GM19238 (cell line): ENCODE results near the gene FAM136A.
"Not testable (repeated sequence)": the region's sequence is repeated elsewhere in the genome, so short reads cannot be mapped to it uniquely, and the experiment has no call there.

Experiments used
- DNase-seq: peaks from one replicate; pipeline ENCODE4 v3.0.0; 2011; ENCODE audit warnings: low spot score; ENCODE audit not compliant: insufficient read length

Gene FAM136A

DNA sequence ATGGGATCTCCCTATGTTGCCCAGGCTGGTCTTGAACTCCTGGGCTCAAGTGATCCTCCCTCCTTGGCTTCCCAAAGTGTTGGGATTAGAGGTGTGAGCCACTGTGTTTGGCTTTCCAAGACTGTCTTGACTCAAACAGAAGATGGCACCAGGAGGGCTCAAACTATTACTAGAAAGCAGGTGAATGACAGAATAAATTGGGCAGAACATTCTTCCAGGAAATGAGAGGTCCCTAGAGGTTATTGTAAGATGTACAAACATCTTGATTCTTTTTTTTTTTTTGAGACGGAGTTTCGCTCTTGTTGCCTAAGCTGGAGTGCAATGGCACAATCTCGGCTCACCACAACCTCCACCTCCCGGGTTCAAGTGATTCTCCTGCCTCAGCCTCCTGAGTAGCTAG is 4.0 kb downstream of the FAM136A start:
- DNase-seq: not testable (repeated sequence)

DNA sequence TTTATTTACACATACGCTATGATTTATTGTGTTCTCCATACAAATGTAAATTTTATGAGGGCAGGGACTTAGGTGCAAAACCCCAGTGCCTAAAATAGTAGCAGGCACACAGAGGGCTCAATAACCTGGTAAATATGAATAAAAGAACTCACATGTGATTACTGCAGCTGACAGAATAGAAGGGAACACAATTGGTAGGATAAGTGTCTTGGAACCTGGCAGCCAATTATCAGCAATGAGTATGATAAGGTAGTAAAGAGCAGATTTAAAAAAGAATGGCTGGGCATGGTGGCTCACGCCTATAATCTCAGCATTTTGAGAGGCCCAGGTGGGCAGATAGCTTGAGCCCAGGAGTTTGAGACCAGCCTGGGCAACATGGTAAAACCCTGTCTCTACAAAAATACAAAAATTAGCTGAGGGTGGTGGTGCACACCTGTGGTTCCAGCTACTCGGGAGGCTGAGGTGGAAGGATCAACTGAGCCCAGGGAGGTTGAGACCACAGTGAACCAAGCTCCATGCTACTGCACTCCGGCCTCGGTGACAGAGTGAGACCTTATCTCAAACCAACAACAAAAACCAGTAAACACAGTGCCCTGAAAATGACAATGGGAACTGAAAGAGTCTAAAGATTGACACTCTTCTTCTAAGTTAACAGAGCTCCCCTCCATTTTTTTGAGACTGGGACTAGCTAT is 18.2 kb downstream of the FAM136A start:
- no peak for DNase-seq

DNA sequence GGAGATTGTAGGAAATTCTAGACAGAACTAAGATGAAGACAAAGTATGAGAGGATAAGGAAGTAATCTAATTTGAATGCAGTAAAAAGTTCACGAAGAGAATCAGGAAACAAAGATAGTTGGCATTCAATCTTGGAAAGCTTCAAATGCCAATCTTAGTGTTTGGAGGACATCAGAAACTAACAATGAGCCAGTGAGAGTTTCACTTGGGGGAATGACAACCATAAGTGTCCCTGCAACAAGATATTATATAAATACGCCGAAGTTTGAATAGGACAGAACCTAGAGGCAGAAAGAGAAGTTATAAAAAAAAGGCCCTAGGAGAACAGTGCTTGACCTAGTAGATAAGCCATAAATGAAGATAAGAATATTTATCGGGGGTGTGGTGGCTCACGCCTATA is 19.4 kb downstream of the FAM136A start:
- no peak for DNase-seq

DNA sequence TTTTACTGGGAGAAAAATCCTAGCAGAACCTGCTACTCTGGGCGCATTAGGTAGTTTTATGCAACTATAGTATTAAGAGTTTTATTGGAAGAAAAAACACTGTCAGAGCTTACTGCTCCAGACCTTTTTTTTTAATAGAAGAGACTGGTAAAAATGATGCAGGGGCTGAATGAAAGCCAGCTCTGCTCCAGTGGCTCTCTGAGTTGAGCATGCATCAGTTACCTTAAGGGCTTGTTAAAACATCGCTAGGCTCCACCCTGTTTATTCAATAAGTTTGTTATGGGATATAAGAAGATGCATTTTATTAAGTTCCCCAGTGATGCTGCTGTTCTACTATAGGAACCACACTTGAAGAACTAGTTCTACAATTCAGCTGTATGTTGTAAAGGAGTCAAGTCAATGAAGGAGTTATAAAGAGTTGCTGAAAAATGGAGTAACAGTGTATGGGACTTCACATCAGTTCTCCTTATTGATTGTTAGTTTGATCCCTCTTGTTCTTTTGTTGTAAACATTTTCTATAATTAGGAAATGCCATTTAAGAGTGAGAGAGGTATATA is 21.5 kb downstream of the FAM136A start:
- DNase-seq: no peak

DNA sequence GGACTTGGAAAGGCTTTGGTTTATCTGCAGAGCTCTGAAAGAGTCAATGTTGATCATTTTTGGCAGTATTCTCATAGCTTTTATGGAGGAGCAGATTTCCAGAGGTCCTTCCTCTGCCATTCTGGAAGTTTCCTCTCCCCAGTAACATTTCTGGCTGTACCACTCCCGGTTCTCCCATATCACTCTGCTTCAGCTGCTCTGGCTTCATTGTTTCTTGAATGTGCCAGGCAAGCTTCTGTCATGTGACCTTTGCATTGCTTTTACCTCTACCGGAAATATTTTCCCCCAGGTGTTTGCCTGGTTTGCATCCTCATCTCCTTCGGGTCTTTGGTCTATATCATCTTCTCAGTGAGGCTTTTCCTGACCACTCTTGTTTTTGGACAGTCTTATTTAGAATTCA is 31.5 kb downstream of the FAM136A start:
- no peak for DNase-seq

DNA sequence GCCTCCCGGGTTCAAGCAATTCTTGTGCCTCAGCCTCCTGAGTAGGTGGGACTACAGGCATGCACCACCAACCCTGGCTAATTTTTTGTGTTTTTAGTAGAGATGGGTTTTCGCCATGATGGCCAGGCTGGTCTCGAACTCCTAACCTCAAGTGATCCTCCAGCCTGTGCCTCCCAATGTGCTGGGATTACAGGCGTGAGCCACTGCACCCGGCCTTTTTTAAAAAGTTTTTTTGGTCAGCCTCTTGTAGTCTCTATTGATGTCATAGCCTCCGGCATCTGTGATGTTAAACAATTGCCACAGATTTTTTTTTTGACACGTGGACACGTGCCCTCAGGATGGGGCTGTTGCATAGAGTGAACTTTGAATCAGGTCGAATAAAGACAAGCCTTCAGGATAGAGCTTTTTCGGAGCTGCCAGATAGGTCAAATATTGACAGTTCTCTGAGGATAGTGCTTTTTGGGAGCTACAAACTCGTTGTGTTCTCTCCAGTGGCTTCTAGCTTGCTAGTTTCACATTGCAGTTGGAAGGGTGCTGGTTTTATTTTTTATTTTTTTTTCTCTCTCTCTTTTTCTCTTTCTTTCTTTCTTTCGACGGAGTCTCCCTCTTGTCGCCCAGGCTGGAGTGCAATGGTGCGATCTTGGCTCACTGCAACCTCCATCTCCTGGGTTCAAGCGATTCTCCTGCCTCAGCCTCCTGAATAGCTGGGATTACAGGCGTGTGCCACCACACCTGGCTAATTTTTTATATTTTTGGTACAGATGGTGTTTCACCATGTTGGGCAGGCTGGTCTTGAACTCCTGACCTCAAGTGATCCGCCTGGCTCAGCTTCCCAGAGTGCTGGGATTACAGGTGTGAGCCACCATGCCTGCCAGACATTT is 32.2 kb downstream of the FAM136A start:
- not testable (repeated sequence) for DNase-seq

DNA sequence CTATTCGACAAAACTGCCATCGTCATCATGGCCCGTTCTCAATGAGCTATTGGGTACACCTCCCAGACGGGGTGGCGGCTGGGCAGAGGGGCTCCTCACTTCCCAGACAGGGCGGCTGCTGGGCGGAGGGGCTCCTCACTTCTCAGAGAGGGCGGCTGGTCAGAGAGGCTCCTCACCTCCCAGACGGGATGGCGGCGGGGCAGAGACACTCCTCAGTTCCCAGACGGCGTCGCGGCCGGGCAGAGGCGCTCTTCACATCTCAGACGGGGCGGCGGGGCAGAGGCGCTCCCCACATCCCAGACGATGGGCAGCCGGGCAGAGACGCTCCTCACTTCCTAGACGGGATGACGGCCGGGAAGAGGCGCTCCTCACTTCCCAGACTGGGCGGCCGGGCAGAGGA is 34.9 kb downstream of the FAM136A start:
- DNase-seq: not testable (repeated sequence)

DNA sequence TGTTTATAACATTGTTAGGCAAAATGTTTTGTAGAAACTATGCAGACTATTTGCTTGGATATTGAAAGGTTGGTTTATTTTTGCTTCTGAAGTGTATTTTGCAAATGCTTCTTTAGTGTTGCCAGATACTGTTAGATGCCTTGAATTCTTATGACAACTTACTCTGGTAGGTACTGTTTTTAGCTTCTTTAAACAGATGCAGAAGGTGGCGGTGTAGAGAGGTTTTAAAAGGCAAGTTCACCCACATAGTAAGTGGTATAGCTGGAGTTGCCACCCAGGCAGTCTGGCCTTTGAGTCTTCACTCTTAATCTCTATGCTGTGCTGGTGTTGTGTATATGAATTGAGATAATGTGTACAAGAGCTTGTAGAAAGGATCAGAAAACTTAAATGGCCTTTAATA is 40.4 kb downstream of the FAM136A start:
- DNase-seq: no peak

DNA sequence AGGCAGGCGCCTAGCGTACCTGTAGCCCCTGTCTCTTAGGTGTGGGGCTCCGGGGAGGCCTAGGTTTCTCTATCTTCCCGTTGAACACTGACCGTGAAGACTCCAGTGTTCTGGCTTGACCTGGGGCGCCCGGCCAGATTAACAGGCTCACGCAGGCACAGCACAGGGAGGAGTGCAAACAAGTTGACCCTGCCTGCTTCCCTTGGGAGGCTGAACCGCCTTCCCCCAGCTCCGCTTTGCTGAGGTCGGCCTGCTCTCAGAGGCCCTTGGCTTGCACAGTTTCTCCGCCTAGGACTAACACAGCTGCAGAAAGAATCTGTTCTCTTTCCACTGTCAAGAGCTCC is 43.4 kb downstream of the FAM136A start:
- DNase-seq: no peak

DNA sequence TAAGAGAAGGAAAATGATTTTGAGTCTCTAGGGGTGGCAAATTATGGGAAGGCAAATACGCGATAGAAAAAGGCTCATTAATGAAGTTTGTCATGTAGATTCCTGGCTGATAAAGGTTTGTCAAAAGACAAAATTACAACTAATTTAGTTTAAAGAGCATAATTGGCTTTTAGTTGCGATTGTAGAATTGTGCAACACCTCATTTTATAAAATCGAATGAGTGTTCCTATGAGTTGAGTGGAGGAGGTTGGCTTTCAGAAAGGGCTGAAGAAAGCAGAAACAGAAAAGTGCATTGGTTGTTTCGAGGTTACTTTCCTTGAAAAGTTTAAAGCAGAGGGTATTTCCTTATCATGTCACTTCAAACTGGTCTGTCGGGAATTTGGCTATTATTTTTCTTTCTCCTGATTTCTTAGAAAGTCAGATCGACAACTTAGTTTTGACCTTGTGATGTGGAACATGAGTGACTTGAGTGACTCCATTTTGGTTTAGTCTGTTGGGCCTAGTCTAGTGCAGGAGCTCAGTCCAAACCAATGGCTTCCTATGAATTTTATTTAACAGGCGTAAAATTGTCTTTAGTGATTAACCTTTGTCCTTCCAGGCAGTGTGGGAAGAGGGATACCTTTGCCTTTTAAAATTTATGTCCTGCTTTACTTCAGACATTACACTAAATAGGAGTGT is 46.1 kb downstream of the FAM136A start:
- no peak for DNase-seq

DNA sequence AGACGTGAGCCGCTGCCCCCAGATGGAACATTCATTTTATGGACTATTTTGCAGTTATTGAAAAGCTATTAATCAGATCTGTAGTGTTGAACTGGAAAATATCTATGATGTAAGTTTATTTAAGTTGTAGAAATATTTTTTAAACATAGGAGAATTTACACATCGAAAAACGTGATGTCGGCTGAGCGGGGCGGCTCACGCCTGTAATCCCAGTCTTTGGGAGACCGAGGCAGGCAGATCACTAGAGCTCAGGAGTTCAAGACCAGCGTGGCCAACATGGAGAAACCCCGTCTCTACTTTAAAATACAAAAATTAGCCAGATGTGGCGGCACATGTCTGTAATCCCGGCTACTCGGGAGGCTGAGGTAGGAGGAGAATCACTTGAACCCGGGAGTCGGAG is 51.4 kb downstream of the FAM136A start:
- no peak for DNase-seq

DNA sequence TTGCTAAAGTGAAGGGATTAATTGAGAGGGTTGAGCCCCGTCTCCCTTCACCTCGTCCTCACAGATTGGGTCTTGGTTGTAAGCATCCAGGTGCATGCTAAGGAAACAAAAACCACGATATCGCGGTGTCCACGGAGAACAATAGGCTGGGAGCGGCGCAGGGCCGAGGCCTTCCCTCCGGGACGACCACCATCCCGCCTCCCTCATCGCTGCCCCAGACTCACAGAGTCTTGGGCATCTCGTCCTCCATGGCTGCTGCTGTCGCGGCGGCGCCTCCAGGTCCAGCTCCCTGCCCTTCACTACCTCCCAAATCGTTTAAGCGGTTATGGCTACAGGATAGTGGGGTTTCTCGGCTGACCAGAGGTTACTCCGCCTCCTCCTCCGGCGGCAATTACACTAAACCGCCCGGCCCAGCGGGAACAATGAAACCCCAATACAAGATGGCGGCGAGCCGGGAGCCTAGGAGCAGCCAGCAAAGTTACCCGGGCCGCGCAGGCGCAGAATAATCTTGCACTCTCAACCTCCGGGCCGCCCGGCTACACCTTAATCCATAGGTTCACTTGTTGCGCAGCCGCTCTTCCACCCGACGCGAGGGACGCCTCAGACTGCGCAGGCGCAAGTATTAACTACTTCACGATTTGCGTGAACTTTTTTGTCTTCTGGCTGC is 53.6 kb downstream of the FAM136A start, which contains the start of gene TIA1:
TSS of gene TIA1 (minus strand) at position 448 of the 667 bp plus-strand sequence. CDS start at position 250, 198 bp downstream.
- peak; percentile 92 for DNase-seq

DNA sequence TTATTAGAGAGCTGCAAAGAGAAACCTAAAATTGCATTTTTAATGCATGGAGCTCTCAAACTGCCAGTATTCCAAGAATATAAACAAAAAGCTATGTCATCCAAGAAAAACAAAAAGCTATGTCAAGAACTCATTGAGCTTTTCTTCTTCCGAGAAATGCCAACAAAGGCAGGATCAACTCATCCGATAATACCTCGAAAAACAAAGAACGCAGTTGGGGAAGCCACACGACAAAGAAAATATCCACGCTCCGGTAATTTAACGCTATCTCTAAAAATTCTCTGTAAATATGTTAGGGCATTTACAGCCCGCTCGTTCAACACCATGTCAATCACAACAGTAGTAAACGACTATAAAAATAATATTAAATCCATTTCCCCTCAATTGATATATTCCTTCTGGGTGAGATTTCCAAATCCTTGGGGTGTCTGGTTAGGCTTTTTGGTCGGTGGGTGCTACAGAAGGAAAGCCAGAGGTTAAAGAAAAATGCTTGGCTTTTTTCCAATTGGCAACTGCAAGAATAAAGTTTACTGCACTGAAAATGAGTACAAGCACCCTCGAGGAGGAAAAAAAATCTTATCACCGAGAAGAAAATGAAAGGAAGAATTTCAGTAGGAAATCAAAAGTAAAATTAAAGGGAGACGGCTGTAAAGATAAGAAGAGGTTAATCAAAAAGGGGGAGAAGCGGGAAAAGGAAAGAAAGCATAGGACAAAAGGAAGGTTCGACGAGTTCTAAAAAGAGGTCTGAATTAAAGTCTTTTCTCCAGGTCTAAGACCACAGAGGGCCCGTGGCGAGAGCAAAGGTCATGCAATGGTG is 54.3 kb downstream of the FAM136A start:
- DNase-seq: no peak
